ENCODE results near the gene MRM2.

DNA sequence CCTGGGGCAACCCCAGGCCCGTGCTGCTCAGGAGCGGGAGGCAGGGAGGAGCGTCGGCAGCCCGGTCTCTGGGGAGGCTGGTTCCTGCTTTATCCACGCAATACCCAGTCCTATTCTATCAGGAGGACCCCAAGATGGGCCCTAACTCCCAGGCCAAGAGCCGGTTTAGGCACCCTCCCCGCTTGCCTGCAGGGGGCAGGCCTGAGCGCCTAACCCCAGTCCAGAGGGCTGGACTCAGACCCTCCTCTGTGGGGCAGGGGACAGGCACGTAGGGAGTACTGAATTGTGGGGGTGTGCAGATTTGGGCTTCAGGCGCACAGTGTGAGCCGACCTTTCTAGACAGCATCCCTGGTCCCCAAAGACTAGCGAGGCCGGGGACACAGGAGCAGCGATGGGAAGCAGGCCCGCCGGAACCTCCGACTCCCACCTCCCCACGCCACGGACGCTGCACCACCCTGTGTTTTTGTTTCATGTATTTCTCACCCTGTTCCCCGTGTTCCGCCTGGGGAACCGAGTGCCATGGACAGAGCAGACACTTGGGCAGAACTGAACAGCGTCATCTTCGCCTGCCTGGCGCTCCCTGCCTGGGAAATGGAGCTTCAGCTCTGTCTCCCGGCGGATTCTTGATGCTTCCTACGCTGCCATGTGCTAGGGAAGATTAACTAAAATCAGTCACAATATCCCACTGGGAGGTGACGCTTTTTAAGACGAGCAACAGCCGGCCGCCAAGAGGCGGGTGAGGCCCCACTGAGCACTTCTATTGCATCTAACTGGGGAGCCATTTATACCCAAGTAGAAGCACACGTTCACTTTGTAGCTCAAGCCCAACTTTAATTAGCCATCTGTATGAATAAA lies 5.4 kb upstream of the MRM2 start:
- TF ChIP-seq, protein P1, sequence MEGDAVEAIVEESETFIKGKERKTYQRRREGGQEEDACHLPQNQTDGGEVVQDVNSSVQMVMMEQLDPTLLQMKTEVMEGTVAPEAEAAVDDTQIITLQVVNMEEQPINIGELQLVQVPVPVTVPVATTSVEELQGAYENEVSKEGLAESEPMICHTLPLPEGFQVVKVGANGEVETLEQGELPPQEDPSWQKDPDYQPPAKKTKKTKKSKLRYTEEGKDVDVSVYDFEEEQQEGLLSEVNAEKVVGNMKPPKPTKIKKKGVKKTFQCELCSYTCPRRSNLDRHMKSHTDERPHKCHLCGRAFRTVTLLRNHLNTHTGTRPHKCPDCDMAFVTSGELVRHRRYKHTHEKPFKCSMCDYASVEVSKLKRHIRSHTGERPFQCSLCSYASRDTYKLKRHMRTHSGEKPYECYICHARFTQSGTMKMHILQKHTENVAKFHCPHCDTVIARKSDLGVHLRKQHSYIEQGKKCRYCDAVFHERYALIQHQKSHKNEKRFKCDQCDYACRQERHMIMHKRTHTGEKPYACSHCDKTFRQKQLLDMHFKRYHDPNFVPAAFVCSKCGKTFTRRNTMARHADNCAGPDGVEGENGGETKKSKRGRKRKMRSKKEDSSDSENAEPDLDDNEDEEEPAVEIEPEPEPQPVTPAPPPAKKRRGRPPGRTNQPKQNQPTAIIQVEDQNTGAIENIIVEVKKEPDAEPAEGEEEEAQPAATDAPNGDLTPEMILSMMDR (IDR thresholded peaks at IDR 0.05): peak; percentile 95
- no peak for TF ChIP-seq SIN3A (IDR thresholded peaks at IDR 0.05; ENCODE audit: borderline replicate concordance, insufficient read depth, low read depth, low read length)
